A549 (cell line): ENCODE results near the gene VWA5B2. TPM values are rescaled to one million over a fixed set of nuclear protein-coding genes. Genes with fewer than 3 reads are reported as not detected.

Experiments used
- ATAC-seq, 2 experiments: fragments of 200-7000 bp in 1 of 2; fragments of >200 bp in 1 of 2; cut with Nextera tagmentation in 1 of 2; cut with Tn5 transposase in 1 of 2; 3 replicates each; pipeline versions ENCODE4 v1.8.0 to v1.9.1; 2018 to 2020; ENCODE audit warnings: mild to moderate bottlenecking in 1 of 2, moderate library complexity in 1 of 2
- CTCF ChIA-PET: fragments of 300-600 bp; sonication (Branson Sonifier 250); formaldehyde crosslinking; extraction: SDS; loops from one replicate; lab custom pipeline; 2021; ENCODE audit warnings: antibody characterized with exemption, inconsistent platforms; lab: Yijun Ruan, JAX
- POLR2A ChIA-PET: fragments of 350-600 bp; formaldehyde crosslinking; extraction: SDS; loops from one replicate; lab custom pipeline; 2021; ENCODE audit warnings: antibody characterized with exemption, inconsistent platforms; lab: Yijun Ruan, JAX
- DNase-seq, 2 experiments: peaks; one replicate each; pipeline versions ENCODE4 v3.0.0 to v3.0.0-alpha.2; 2011 to 2016; ENCODE audit warnings: low read depth in 1 of 2, low spot score in 1 of 2
- FAIRE-seq: peaks from 2 replicates; lab custom pipeline; 2011; peaks lifted over from hg19 to GRCh38; lab: Jason Lieb, UNC
- H3K27ac ChIP-seq, 2 experiments: fragments of >200 bp; sonication (Bioruptor Twin); formaldehyde crosslinking; 3 replicates each; pipeline ENCODE4 v1.5.1; 2016 to 2017
- H3K4me1 ChIP-seq: fragments of >200 bp; sonication (Bioruptor Twin); formaldehyde crosslinking; 3 replicates; pipeline ENCODE4 v1.6.1; 2016
- H3K4me2 ChIP-seq: fragments of >200 bp; sonication (Bioruptor Twin); formaldehyde crosslinking; 3 replicates; pipeline ENCODE4 v1.6.1; 2016
- H3K4me3 ChIP-seq: fragments of >200 bp; sonication (Bioruptor Twin); formaldehyde crosslinking; 3 replicates; pipeline ENCODE4 v1.5.1; 2016
- H3K9me3 ChIP-seq: fragments of >200 bp; sonication (Bioruptor Twin); formaldehyde crosslinking; 3 replicates; pipeline ENCODE4 v1.6.1; 2016
- BCL3 ChIP-seq: fragments of >200 bp; sonication (Bioruptor Twin); formaldehyde crosslinking; IDR thresholded peaks from 3 replicates; pipeline ENCODE4 v1.6.1; 2016
- BHLHE40 ChIP-seq: IDR thresholded peaks from 2 replicates; pipeline ENCODE4 v1.6.1; 2012; ENCODE audit warnings: low read depth, low read length, inconsistent platforms
- CBX8 ChIP-seq: fragments of 200-600 bp; sonication (generic); IDR thresholded peaks from 2 replicates; pipeline ENCODE4 v1.6.1; 2016
- CHD2 ChIP-seq: fragments of 150-350 bp; IDR thresholded peaks from 2 replicates; pipeline ENCODE4 v1.6.1; 2014; ENCODE audit warnings: low read length; ENCODE audit not compliant: partially characterized antibody
- CTCF ChIP-seq: fragments of >200 bp; sonication (Bioruptor Twin); formaldehyde crosslinking; IDR thresholded peaks from 3 replicates; pipeline ENCODE4 v1.5.1; 2016
- EHF ChIP-seq: fragments of 250-450 bp; sonication (Bioruptor Pico); IDR thresholded peaks from 2 replicates; pipeline ENCODE4 v1.5.0; 2020; ENCODE audit warnings: mild to moderate bottlenecking
- EP300 ChIP-seq, 2 experiments: fragments of >200 bp; sonication (Bioruptor Twin); formaldehyde crosslinking; IDR thresholded peaks; 2 replicates in 1 of 2; 3 replicates in 1 of 2; pipeline ENCODE4 v1.6.1; 2016 to 2017
- FOSL2 ChIP-seq, 2 experiments: fragments of 450-650 bp in 1 of 2; fragments of >200 bp in 1 of 2; sonication (Bioruptor Twin) in 1 of 2; formaldehyde crosslinking; IDR thresholded peaks; 2 replicates each; pipeline versions ENCODE4 v1.5.0 to v1.6.1; 2016 to 2020; ENCODE audit warnings: mild to moderate bottlenecking in 1 of 2, moderate library complexity in 1 of 2
- GATA3 ChIP-seq: IDR thresholded peaks from 2 replicates; pipeline ENCODE4 v1.6.1; 2012; ENCODE audit warnings: borderline replicate concordance
- HDAC2 ChIP-seq: fragments of 200-600 bp; sonication (generic); IDR thresholded peaks from 2 replicates; pipeline ENCODE4 v1.6.1; 2016
- HES2 ChIP-seq: fragments of >200 bp; sonication (Bioruptor Twin); formaldehyde crosslinking; IDR thresholded peaks from 2 replicates; pipeline ENCODE4 v1.6.1; 2016
- HEYL ChIP-seq: fragments of 250-450 bp; sonication (Bioruptor Pico); IDR thresholded peaks from 2 replicates; pipeline ENCODE4 v1.8.0; 2021; ENCODE audit warnings: mild to moderate bottlenecking, moderate library complexity
- HMGXB4 ChIP-seq: fragments of 250-450 bp; sonication (Bioruptor Pico); IDR thresholded peaks from 2 replicates; pipeline ENCODE4 v1.5.0; 2021; ENCODE audit warnings: mild to moderate bottlenecking, moderate library complexity, borderline replicate concordance
- JUNB ChIP-seq: fragments of >200 bp; sonication (Bioruptor Twin); formaldehyde crosslinking; IDR thresholded peaks from 2 replicates; pipeline ENCODE4 v1.6.1; 2016
- KDM1A ChIP-seq: fragments of 200-600 bp; sonication (generic); IDR thresholded peaks from 2 replicates; pipeline ENCODE4 v1.6.1; 2016; ENCODE audit warnings: low read depth, mild to moderate bottlenecking
- MAFK ChIP-seq: fragments of 450-650 bp; IDR thresholded peaks from 2 replicates; pipeline ENCODE4 v1.6.1; 2014; ENCODE audit not compliant: partially characterized antibody
- NPAS2 ChIP-seq: fragments of 250-450 bp; sonication (Bioruptor Pico); IDR thresholded peaks from 2 replicates; pipeline ENCODE4 v1.8.0; 2022; ENCODE audit warnings: mild to moderate bottlenecking, moderate library complexity, borderline replicate concordance
- POLR2A ChIP-seq: IDR thresholded peaks from 2 replicates; pipeline ENCODE4 v1.6.1; 2012; ENCODE audit warnings: mild to moderate bottlenecking, low read length
- POLR2AphosphoS2 ChIP-seq: conservative IDR thresholded peaks from 2 replicates; pipeline ENCODE4 v1.6.1; 2012; ENCODE audit warnings: low read length, improper control_type of control experiment, inconsistent platforms
- RAD21 ChIP-seq, 2 experiments: fragments of >200 bp in 1 of 2; sonication (Bioruptor Twin) in 1 of 2; formaldehyde crosslinking in 1 of 2; IDR thresholded peaks in 1 of 2; conservative IDR thresholded peaks in 1 of 2; 2 replicates in 1 of 2; 3 replicates in 1 of 2; pipeline ENCODE4 v1.6.1; 2012 to 2018; ENCODE audit warnings: inconsistent platforms in 1 of 2
- RARB ChIP-seq: fragments of 250-450 bp; sonication (Bioruptor Pico); IDR thresholded peaks from 2 replicates; pipeline ENCODE4 v1.8.0; 2021; ENCODE audit warnings: mild to moderate bottlenecking, moderate library complexity
- RCOR1 ChIP-seq: fragments of 150-350 bp; IDR thresholded peaks from 2 replicates; pipeline ENCODE4 v1.6.1; 2014; ENCODE audit warnings: antibody characterized with exemption, low read length, low read depth
- SMC3 ChIP-seq: fragments of >200 bp; sonication (Bioruptor Twin); formaldehyde crosslinking; IDR thresholded peaks from 3 replicates; pipeline ENCODE4 v1.6.1; 2018; ENCODE audit warnings: inconsistent platforms
- TFCP2L1 ChIP-seq: fragments of 250-450 bp; sonication (Bioruptor Pico); IDR thresholded peaks from 2 replicates; pipeline ENCODE4 v1.5.0; 2021; ENCODE audit warnings: mild to moderate bottlenecking
- TP53 ChIP-seq: fragments of 250-450 bp; sonication (Bioruptor Pico); IDR thresholded peaks from 2 replicates; pipeline ENCODE4 v1.5.0; 2021; ENCODE audit warnings: mild to moderate bottlenecking, moderate library complexity
- USF2 ChIP-seq: fragments of 450-650 bp; IDR thresholded peaks from 2 replicates; pipeline ENCODE4 v1.6.1; 2014; ENCODE audit warnings: antibody characterized with exemption
- ZSCAN20 ChIP-seq: fragments of 250-450 bp; sonication (Bioruptor Pico); IDR thresholded peaks from 2 replicates; pipeline ENCODE4 v1.8.0; 2022; ENCODE audit warnings: mild to moderate bottlenecking, moderate library complexity
- WGBS: methylation state at CpG from one replicate; pipeline ENCODE4 v1.1.6; 2017; ENCODE audit errors: missing lambda C conversion rate; 5-methylcytosine and 5-hydroxymethylcytosine counted together
- polyA plus RNA-seq, 4 experiments: library from polyadenylated mRNA; depleted of rRNA in 3 of 4; stranded (reverse); fragments of >200 nt; fragmentation: RNase III in 1 of 4; extraction: RNeasy Plus Mini Kit Qiagen cat#74134 plus additional on column Dnase treatment in 1 of 4; gene quantifications; 2 replicates in 3 of 4; 3 replicates in 1 of 4; pipeline ENCODE4 v1.2.3, GENCODE V29; 2011 to 2017

Gene VWA5B2
- polyA plus RNA-seq, 2 of the 4 experiments (the other 2 are of a cell fraction), result 0.37 to 0.48 TPM

DNA sequence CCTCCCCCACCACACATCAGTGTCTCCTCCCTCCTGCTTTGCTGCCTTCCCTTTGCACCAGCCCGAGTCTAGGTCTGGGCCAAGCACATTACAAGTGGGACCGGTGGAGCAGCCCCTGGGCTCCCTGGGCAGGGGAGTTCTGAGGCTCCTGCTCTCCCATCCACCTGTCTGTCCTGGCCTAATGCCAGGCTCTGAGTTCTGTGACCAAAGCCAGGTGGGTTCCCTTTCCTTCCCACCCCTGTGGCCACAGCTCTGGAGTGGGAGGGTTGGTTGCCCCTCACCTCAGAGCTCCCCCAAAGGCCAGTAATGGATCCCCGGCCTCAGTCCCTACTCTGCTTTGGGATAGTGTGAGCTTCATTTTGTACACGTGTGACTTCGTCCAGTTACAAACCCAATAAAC is 45.7 kb upstream of the VWA5B2 start (continued):
- TF ChIP-seq BCL3, result no peak

DNA sequence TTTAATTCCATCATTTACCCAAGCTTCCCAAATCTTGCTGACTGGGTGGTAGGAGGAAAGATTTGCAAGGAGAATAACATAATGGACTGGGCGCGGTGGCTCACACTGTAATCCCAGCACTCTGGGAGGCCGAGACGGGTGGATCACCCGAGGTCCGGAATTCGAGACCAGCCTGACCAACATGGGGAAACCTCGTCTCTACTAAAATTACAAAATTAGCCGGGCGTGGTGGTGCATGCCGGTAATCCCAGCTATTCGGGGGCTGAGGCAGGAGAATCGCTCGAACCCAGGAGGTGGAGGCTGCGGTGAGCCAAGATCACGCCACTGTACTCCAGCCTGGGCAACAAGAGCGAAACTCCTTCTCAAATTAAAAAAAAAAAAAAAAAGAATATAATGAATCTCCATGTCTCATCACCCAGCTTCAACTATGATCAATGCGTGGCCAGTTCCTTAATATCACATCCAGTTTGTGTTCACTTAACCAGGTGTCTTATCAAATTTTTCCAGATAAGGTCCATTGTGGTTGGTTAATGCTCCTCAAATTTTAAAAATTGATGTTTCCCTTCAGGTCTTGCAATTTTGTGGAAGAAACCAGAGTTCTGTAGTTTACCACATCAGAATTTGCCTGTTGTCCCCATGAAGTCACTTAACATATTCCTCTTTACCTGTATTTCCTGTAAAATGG is 44.7 kb upstream of the VWA5B2 start:
- Histone ChIP-seq H3K9me3 (no peaks in the 10 kb centered on the region), H3K4me2 (peak overlapping the region; percentile 86), H3K4me3 (no peak overlapping the region), H3K27ac (peak overlapping the region; percentile 86 to 96; a peak in 5 of 6 replicates), H3K4me1 (peaks cover 12% of the 10 kb centered on the region; the same call in 2 of the 3 replicates)
- no peak for TF ChIP-seq USF2
- no peak for TF ChIP-seq FOSL2 (IDR thresholded peaks at IDR 0.05)
- no peak for TF ChIP-seq FOSL2 (CRISPR knock-in tag; IDR thresholded peaks at IDR 0.05)
- TF ChIP-seq BCL3, result no peak
- TF ChIP-seq HDAC2, result no peak
- TF ChIP-seq EHF, result no peak
- TF ChIP-seq MAFK, result no peak
- TF ChIP-seq ZSCAN20, result no peak
- TF ChIP-seq HEYL, result no peak
- ATAC-seq, result no peak
- no peak for DNase-seq
- FAIRE-seq, result no peak
- POLR2A ChIA-PET, result interaction anchor here (0.5 to 1.2 kb wide), 3 partner anchors 8 to 169 kb away, joined by 3 to 14 read pairs (median 4); partner anchors contain the start of gene DVL3
- WGBS, result 95% methylated on average over 18 of the region's 18 CpGs
- CTCF ChIA-PET, result interaction anchor here (0.7 to 1.7 kb wide), 5 partner anchors 8 to 205 kb away, joined by 3 to 6 read pairs (median 4); partner anchors contain the start of gene EEF1AKMT4

DNA sequence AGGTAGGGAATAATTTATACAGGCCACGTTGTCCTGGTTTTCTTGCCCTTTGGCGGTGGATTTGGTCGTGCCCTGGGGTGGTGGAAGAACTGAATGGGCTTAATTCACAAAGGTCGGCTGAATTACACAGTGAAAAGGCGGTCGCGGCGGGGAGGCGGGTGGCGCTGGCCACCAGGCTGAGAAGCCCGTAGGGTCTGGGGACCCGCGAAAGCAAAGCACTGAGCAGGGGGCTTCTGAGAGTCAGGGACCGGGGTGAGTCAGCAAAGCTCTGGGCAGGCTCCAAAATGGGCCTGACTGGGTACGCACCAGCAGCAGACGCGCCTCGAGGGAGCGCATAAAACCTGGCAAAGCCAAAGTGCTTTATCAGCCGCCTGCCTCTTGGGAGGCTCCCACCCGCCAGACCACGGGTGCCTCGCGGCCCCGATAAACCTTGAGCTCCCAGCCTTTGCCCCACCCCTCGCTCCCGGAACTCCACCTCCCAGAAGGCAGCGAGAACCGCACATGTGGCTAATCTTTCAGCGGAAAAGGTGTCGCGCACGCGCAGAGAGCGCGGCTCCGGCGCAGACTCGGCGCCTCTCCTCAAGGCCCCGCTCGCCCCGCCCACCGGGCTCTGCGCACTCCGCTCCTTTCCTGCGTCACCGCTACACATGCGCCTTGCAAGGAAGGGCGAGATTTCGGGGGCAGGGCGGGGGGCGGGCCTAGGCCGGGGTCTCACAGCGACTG is 43.8 kb upstream of the VWA5B2 start:
- 13% methylated on average over 14 of the region's 55 CpGs for WGBS
- no peak for TF ChIP-seq CTCF
- TF ChIP-seq KDM1A, result no peak
- no peak for TF ChIP-seq SMC3
- TF ChIP-seq RCOR1, result no peak
- TF ChIP-seq EP300 (IDR thresholded peaks at IDR 0.05), result no peak
- no peak for TF ChIP-seq HDAC2
- peak; percentile 70 for TF ChIP-seq POLR2A
- TF ChIP-seq RAD21 (conservative IDR thresholded peaks at IDR 0.05 in 1 of 2, IDR thresholded peaks at IDR 0.05 in 1 of 2), result no peak
- TF ChIP-seq TP53 (CRISPR knock-in tag), result no peak
- TF ChIP-seq CBX8, result no peak
- TF ChIP-seq TFCP2L1 (CRISPR knock-in tag), result no peak
- TF ChIP-seq CHD2, result no peak
- TF ChIP-seq HES2, result no peak
- 0 out of 2 replicates have a peak, but pooled peaks have one; percentile 34 for TF ChIP-seq POLR2AphosphoS2
- no peak for TF ChIP-seq HMGXB4 (CRISPR knock-in tag)
- TF ChIP-seq BHLHE40, result no peak
- no peak for TF ChIP-seq NPAS2
- TF ChIP-seq JUNB, result no peak
- TF ChIP-seq EHF, result no peak
- no peak for TF ChIP-seq GATA3
- TF ChIP-seq RARB, result no peak

More for the DNA sequence above, 43.8 kb upstream of the VWA5B2 start:
- ChIA-PET CTCF (interaction anchor here (1.3 kb wide), 1 partner anchor 9 kb away, joined by 3 read pairs; no protein-coding TSS in a partner anchor), POLR2A (interaction anchor here (0.5 to 1.4 kb wide), 6 partner anchors 9 to 170 kb away, joined by 3 to 14 read pairs (median 4); partner anchors contain the start of genes AP2M1 and DVL3)
- DNase-seq (peak; percentile 87 to 98), FAIRE-seq (no peak), ATAC-seq (peak; percentile 87 to 95)
- no peaks in the 10 kb centered on the region for H3K9me3 ChIP-seq
- peak overlapping the region; percentile 88 for H3K4me3 ChIP-seq
- H3K4me2 ChIP-seq, result peak overlapping the region; percentile 86
- peak overlapping the region; percentile 86 to 96 for H3K27ac ChIP-seq
- peaks cover 12% of the 10 kb centered on the region; the same call in 2 of the 3 replicates for H3K4me1 ChIP-seq
